Measurements from ENCODE around the gene OR10A2. TPM values are rescaled to one million over a fixed set of nuclear protein-coding genes. Genes with fewer than 3 reads are reported as not detected.

OR10A2 gene
- total RNA-seq, 1 donor from 2014 or later = not detected

GRCh38 chr11:6888830-6889229 is 26.0 kb downstream of the OR10A2 start:
- H3K9me3 Mint-ChIP-seq = no peaks in the 10 kb centered on the region
- TF ChIP-seq CTCF (conservative IDR thresholded peaks at IDR 0.05) = no peak
- peaks cover 1% of the 10 kb centered on the region for H3K27me3 Mint-ChIP-seq
- DNase-seq (ENCODE audit: extremely low spot score, unreplicated experiment) = no peak
- H3K4me1 Mint-ChIP-seq (ENCODE audit: unreplicated experiment) = no peaks in the 10 kb centered on the region
- H3K36me3 Mint-ChIP-seq = no peaks in the 10 kb centered on the region
- H3K27ac Mint-ChIP-seq = no peak overlapping the region
- H3K4me3 Mint-ChIP-seq = no peak overlapping the region

GRCh38 chr11:6889835-6890234 is 27.0 kb downstream of the OR10A2 start:
- H3K36me3 Mint-ChIP-seq = no peaks in the 10 kb centered on the region
- no peaks in the 10 kb centered on the region for H3K4me1 Mint-ChIP-seq (ENCODE audit: unreplicated experiment)
- no peaks in the 10 kb centered on the region for H3K9me3 Mint-ChIP-seq
- no peak for DNase-seq (ENCODE audit: extremely low spot score, unreplicated experiment)
- H3K4me3 Mint-ChIP-seq = no peak overlapping the region
- no peaks in the 10 kb centered on the region for H3K27me3 Mint-ChIP-seq
- no peak for TF ChIP-seq CTCF (conservative IDR thresholded peaks at IDR 0.05)
- H3K27ac Mint-ChIP-seq = no peak overlapping the region

- Mint-ChIP-seq H3K27ac (no peak within 1 kb of the TSS), H3K27me3 (no peaks in the 10 kb centered on the region)
Observed at GRCh38 chr11:6892400-6892799, 29.5 kb downstream of the OR10A2 start, which contains the start of gene OR2D2. OR2D2 (minus strand) TSS chr11:6892500; CDS start chr11:6892500, 0 bp downstream.

GRCh38 chr11:6894097-6894496 is 31.2 kb downstream of the OR10A2 start:
- Mint-ChIP-seq H3K27ac (no peak overlapping the region), H3K4me1 (ENCODE audit: unreplicated experiment) (no peaks in the 10 kb centered on the region), H3K27me3 (peaks cover 3% of the 10 kb centered on the region), H3K36me3 (no peaks in the 10 kb centered on the region), H3K9me3 (no peaks in the 10 kb centered on the region), H3K4me3 (no peak overlapping the region)
- DNase-seq (ENCODE audit: extremely low spot score, unreplicated experiment) = no peak
- no peak for TF ChIP-seq CTCF (conservative IDR thresholded peaks at IDR 0.05)

More at GRCh38 chr11:6892400-6892799, 29.5 kb downstream of the OR10A2 start, which contains the start of gene OR2D2:
- H3K4me1 Mint-ChIP-seq (ENCODE audit: unreplicated experiment) = no peaks in the 10 kb centered on the region
- H3K36me3 Mint-ChIP-seq = no peaks in the 10 kb centered on the region
- no peak for DNase-seq (ENCODE audit: extremely low spot score, unreplicated experiment)
- TF ChIP-seq CTCF (conservative IDR thresholded peaks at IDR 0.05) = no peak
- no peak within 1 kb of the TSS for H3K4me3 Mint-ChIP-seq
- H3K9me3 Mint-ChIP-seq = no peaks in the 10 kb centered on the region

- Mint-ChIP-seq H3K27ac (no peak overlapping the region), H3K9me3 (no peaks in the 10 kb centered on the region)
Observed at GRCh38 chr11:6895010-6895409, 32.2 kb downstream of the OR10A2 start.

More at GRCh38 chr11:6895010-6895409, 32.2 kb downstream of the OR10A2 start:
- no peak for TF ChIP-seq CTCF (conservative IDR thresholded peaks at IDR 0.05)
- DNase-seq (ENCODE audit: extremely low spot score, unreplicated experiment) = no peak
- H3K27me3 Mint-ChIP-seq = peaks cover 3% of the 10 kb centered on the region
- H3K4me3 Mint-ChIP-seq = no peak overlapping the region
- H3K36me3 Mint-ChIP-seq = no peaks in the 10 kb centered on the region
- H3K4me1 Mint-ChIP-seq (ENCODE audit: unreplicated experiment) = no peaks in the 10 kb centered on the region
